T-cell (primary cell): ENCODE results near the gene LY6G5C. TPM values are rescaled to one million over a fixed set of nuclear protein-coding genes. Genes with fewer than 3 reads are reported as not detected.

Experiments used
- ATAC-seq, 4 experiments: fragments of 200-7000 bp in 3 of 4; fragments of 150-1000 bp in 1 of 4; cut with Tn5 transposase; replicated peaks in 1 of 4; 1 replicate in 3 of 4; 2 replicates in 1 of 4; pipeline ENCODE4 v1.10.0; 2021; ENCODE audit warnings: moderate library complexity in 3 of 4, mild to moderate bottlenecking in 2 of 4, moderate number of reproducible peaks in 1 of 4
- CTCF ChIA-PET, 2 donors: fragments of 300-600 bp; sonication (Branson Sonifier 250); formaldehyde crosslinking; loops; one replicate each; lab custom pipeline; 2022; ENCODE audit warnings: antibody characterized with exemption in 2 of 2; lab: Charles Lee
- POLR2A ChIA-PET, 2 donors: fragments of 300-600 bp; sonication (Branson Sonifier 250); formaldehyde crosslinking; loops; one replicate each; lab custom pipeline; 2022; ENCODE audit warnings: antibody characterized with exemption in 2 of 2; lab: Charles Lee
- DNase-seq, 35 experiments: peaks; one replicate each; pipeline versions ENCODE4 v3.0.0 to v3.0.0-alpha.2; 2013 to 2023
- H3K27ac ChIP-seq: one replicate; pipeline ENCODE4 v1.5.1; 2013; ENCODE audit warnings: low read length
- H3K27me3 ChIP-seq, 2 experiments: replicated peaks in 1 of 2; 1 replicate in 1 of 2; 2 replicates in 1 of 2; pipeline versions ENCODE4 v1.6.1 to v1.7.0; 2013; ENCODE audit warnings: low read length in 1 of 2, mixed read lengths in 1 of 2; ENCODE audit not compliant: control insufficient read depth in 2 of 2, insufficient read depth in 2 of 2; ENCODE audit errors: extremely low read depth in 1 of 2
- H3K36me3 ChIP-seq, 2 donors: 1 replicate in 1 of 2; 2 replicates in 1 of 2; pipeline versions ENCODE4 v1.6.1 to v1.7.0; 2013; ENCODE audit warnings: low read length in 1 of 2; ENCODE audit not compliant: control insufficient read depth in 2 of 2, insufficient read depth in 1 of 2; ENCODE audit errors: extremely low read depth in 1 of 2
- H3K4me1 ChIP-seq, 2 experiments: 1 replicate in 1 of 2; 2 replicates in 1 of 2; pipeline versions ENCODE4 v1.6.1 to v1.7.0; 2013; ENCODE audit warnings: low read length in 2 of 2, mixed read lengths in 1 of 2; ENCODE audit not compliant: insufficient read depth in 2 of 2, control insufficient read depth in 1 of 2; ENCODE audit errors: extremely low read depth in 1 of 2
- H3K4me3 ChIP-seq, 2 donors: 1 replicate in 1 of 2; 2 replicates in 1 of 2; pipeline versions ENCODE4 v1.5.1 to v1.7.0; 2013; ENCODE audit warnings: mild to moderate bottlenecking in 2 of 2, low read length in 1 of 2, moderate library complexity in 1 of 2; ENCODE audit not compliant: control insufficient read depth in 1 of 2; ENCODE audit errors: extremely low read depth in 1 of 2
- H3K9me3 ChIP-seq: 2 replicates; pipeline ENCODE4 v1.7.0; 2013
- H3K27ac Mint-ChIP-seq, 2 donors: one replicate each; pipeline ENCODE4 v1.8.0; 2020 to 2021; ENCODE audit warnings: mild to moderate bottlenecking in 2 of 2, mixed read lengths in 2 of 2
- H3K27me3 Mint-ChIP-seq, 2 donors: one replicate each; pipeline ENCODE4 v1.8.0; 2021 to 2022; ENCODE audit warnings: mixed read lengths in 2 of 2
- H3K36me3 Mint-ChIP-seq: one replicate; pipeline ENCODE4 v1.8.0; 2021; ENCODE audit warnings: mixed read lengths
- H3K4me1 Mint-ChIP-seq, 3 donors: one replicate each; pipeline ENCODE4 v1.8.0; 2020 to 2022; ENCODE audit warnings: mixed read lengths in 3 of 3, mild to moderate bottlenecking in 1 of 3
- H3K4me3 Mint-ChIP-seq, 3 donors: one replicate each; pipeline ENCODE4 v1.8.0; 2020 to 2022; ENCODE audit warnings: mild to moderate bottlenecking in 3 of 3, mixed read lengths in 3 of 3, moderate library complexity in 3 of 3
- H3K9me3 Mint-ChIP-seq, 3 donors: one replicate each; pipeline ENCODE4 v1.8.0; 2020 to 2022; ENCODE audit warnings: mixed read lengths in 3 of 3
- WGBS: methylation state at CpG from one replicate; pipeline ENCODE4 v1.1.5; 2013; ENCODE audit warnings: missing lambda C conversion rate; ENCODE audit not compliant: insufficient coverage; 5-methylcytosine and 5-hydroxymethylcytosine counted together
- total RNA-seq, 35 experiments: library from RNA in 6 of 35; stranded (reverse) in 6 of 35; fragments of 120-200 nt in 1 of 35; gene quantifications; one replicate each; pipeline versions ENCODE4 v1.2.1 to v1.2.4 and lab custom pipeline; 2013 to 2026

Gene LY6G5C
- total RNA-seq, 5 donors from 2014 or later (not counting 1 experiment from before 2014, with no cell fraction given): 0.75 to 8.8 (median 5.8) TPM

- ATAC-seq (no peak), DNase-seq (no peak)
- Histone ChIP-seq H3K27ac (peak overlapping the region; percentile 19), H3K9me3 (no peaks in the 10 kb centered on the region), H3K4me3 (no peak overlapping the region), H3K36me3 (peaks cover 0 to 22% of the 10 kb centered on the region in 2 donors), H3K27me3 (no peaks in the 10 kb centered on the region), H3K4me1 (peaks cover 13 to 54% of the 10 kb centered on the region in 2 experiments)
- peaks cover 43 to 57% (median 55%) of the 10 kb centered on the region in 3 donors for H3K4me1 Mint-ChIP-seq
- H3K27me3 Mint-ChIP-seq: no peaks in the 10 kb centered on the region
- ChIA-PET CTCF (interaction anchor here (0.6 to 1.5 kb wide), 6 partner anchors 9 to 131 kb away, joined by 3 to 9 read pairs (median 4); partner anchors contain the start of gene CLIC1 (in 1 of the 2)), POLR2A (interaction anchor here (0.6 to 0.7 kb wide), 5 partner anchors 14 to 491 kb away, joined by 3 to 9 read pairs (median 4); no protein-coding TSS in a partner anchor)
- H3K36me3 Mint-ChIP-seq: peaks cover 10% of the 10 kb centered on the region
- H3K9me3 Mint-ChIP-seq: no peaks in the 10 kb centered on the region
- peak overlapping the region; percentile 77 to 84 for H3K27ac Mint-ChIP-seq
- WGBS: 89% methylated on average over 25 of the region's 41 CpGs
- H3K4me3 Mint-ChIP-seq: peak overlapping the region; percentile 45 to 94 (median 58)
Measured at GRCh38 chr6:31727717-31728671, 47.1 kb upstream of the LY6G5C start.

- DNase-seq (peak in 4 of 35 experiments; percentile 5 to 52 (median 25)), ATAC-seq (peak in 2 of 4 experiments; percentile 14 to 20)
- no peak overlapping the region for H3K27ac ChIP-seq
- H3K36me3 Mint-ChIP-seq: peaks cover 6% of the 10 kb centered on the region
- peak overlapping the region; percentile 77 to 84 for H3K27ac Mint-ChIP-seq
- peaks cover 13 to 52% of the 10 kb centered on the region in 2 experiments for H3K4me1 ChIP-seq
- no peaks in the 10 kb centered on the region for H3K27me3 Mint-ChIP-seq
- no peak overlapping the region for H3K4me3 ChIP-seq
- no peaks in the 10 kb centered on the region for H3K9me3 ChIP-seq
- H3K4me3 Mint-ChIP-seq: peak overlapping the region; percentile 45 to 67 (median 58)
- ChIA-PET POLR2A (interaction anchor here in 1 of 2 donors (0.6 kb wide), 1 partner anchor 490 kb away, joined by 4 read pairs; no protein-coding TSS in a partner anchor), CTCF (interaction anchor here (0.6 to 1.5 kb wide), 6 partner anchors 9 to 132 kb away, joined by 3 to 9 read pairs (median 4); partner anchors contain the start of gene CLIC1 (in 1 of the 2))
- peaks cover 0 to 15% of the 10 kb centered on the region in 2 donors for H3K36me3 ChIP-seq
- no peaks in the 10 kb centered on the region for H3K9me3 Mint-ChIP-seq
- no peaks in the 10 kb centered on the region for H3K27me3 ChIP-seq
- 66% methylated on average over 5 of the region's 7 CpGs for WGBS
- H3K4me1 Mint-ChIP-seq: peaks cover 42 to 60% (median 55%) of the 10 kb centered on the region in 3 donors
Measured at GRCh38 chr6:31727034-31727716, 46.3 kb upstream of the LY6G5C start.

- Histone ChIP-seq H3K27ac (no peak overlapping the region), H3K36me3 (peaks cover 0 to 3% of the 10 kb centered on the region in 2 donors), H3K9me3 (no peaks in the 10 kb centered on the region), H3K4me1 (peaks cover 13 to 50% of the 10 kb centered on the region in 2 experiments), H3K4me3 (no peak overlapping the region), H3K27me3 (no peaks in the 10 kb centered on the region)
- WGBS: 60% methylated on average over 5 of the region's 12 CpGs
- ChIA-PET POLR2A (no interaction called here), CTCF (interaction anchor here (0.5 to 0.7 kb wide), 3 partner anchors 16 to 247 kb away, joined by 3 to 5 read pairs (median 5); partner anchors contain the start of gene EHMT2 (in 1 of the 2))
- ATAC-seq (no peak), DNase-seq (no peak)
- Mint-ChIP-seq H3K4me1 (peaks cover 41 to 54% (median 52%) of the 10 kb centered on the region in 3 donors), H3K36me3 (no peaks in the 10 kb centered on the region), H3K4me3 (no peak overlapping the region), H3K9me3 (no peaks in the 10 kb centered on the region), H3K27me3 (no peaks in the 10 kb centered on the region), H3K27ac (peak overlapping the region; percentile 16 to 46)
Measured at GRCh38 chr6:31725502-31726350, 44.9 kb upstream of the LY6G5C start.

GRCh38 chr6:31723980-31724691, 43.3 kb upstream of the LY6G5C start:
- H3K4me3 ChIP-seq: no peak overlapping the region
- H3K27me3 ChIP-seq: no peaks in the 10 kb centered on the region
- H3K4me1 Mint-ChIP-seq: peaks cover 32 to 40% (median 39%) of the 10 kb centered on the region in 3 donors
- no peak for DNase-seq
- WGBS: 93% methylated on average over 23 of the region's 25 CpGs
- no peak for ATAC-seq
- peaks cover 13 to 34% of the 10 kb centered on the region in 2 experiments for H3K4me1 ChIP-seq
- H3K9me3 ChIP-seq: no peaks in the 10 kb centered on the region
- ChIA-PET CTCF (no interaction called here), POLR2A (interaction anchor here in 1 of 2 donors (0.6 kb wide), 1 partner anchor 83 kb away, joined by 3 read pairs; no protein-coding TSS in a partner anchor)
- H3K27ac ChIP-seq: no peak overlapping the region
- H3K27me3 Mint-ChIP-seq: no peaks in the 10 kb centered on the region
- no peaks in the 10 kb centered on the region for H3K9me3 Mint-ChIP-seq
- no peaks in the 10 kb centered on the region for H3K36me3 Mint-ChIP-seq
- H3K36me3 ChIP-seq: no peaks in the 10 kb centered on the region
- no peak overlapping the region for H3K4me3 Mint-ChIP-seq
- H3K27ac Mint-ChIP-seq: no peak overlapping the region

- Mint-ChIP-seq H3K4me1 (peaks cover 24 to 33% (median 32%) of the 10 kb centered on the region in 3 donors), H3K4me3 (no peak within 1 kb of the TSS), H3K36me3 (no peaks in the 10 kb centered on the region), H3K9me3 (no peaks in the 10 kb centered on the region), H3K27me3 (no peaks in the 10 kb centered on the region), H3K27ac (peak within 1 kb of the TSS in 1 of 2 donors; percentile 64)
- ChIA-PET POLR2A (interaction anchor here in 1 of 2 donors (0.6 kb wide), 1 partner anchor 126 kb away, joined by 9 read pairs; no protein-coding TSS in a partner anchor), CTCF (no interaction called here)
- Histone ChIP-seq H3K27me3 (no peaks in the 10 kb centered on the region), H3K9me3 (no peaks in the 10 kb centered on the region), H3K27ac (no peak within 1 kb of the TSS), H3K4me1 (peaks cover 13 to 27% of the 10 kb centered on the region in 2 experiments), H3K4me3 (peak within 1 kb of the TSS in 1 of 2 donors; percentile 33), H3K36me3 (no peaks in the 10 kb centered on the region)
- peak in 3 of 4 experiments; percentile 38 to 61 (median 43) for ATAC-seq
- 76% methylated on average over 32 of the region's 46 CpGs for WGBS
- DNase-seq: peak in 1 of 35 experiments; percentile 18
Measured at GRCh38 chr6:31723245-31723979, 42.5 kb upstream of the LY6G5C start, which contains the start of gene MPIG6B. Gene MPIG6B, plus strand, starts transcription at chr6:31723373. Its CDS starts 11 bp downstream, at chr6:31723384.
